Activated CD4-positive, alpha-beta T cell treated with anti-CD3 and anti-CD28 coated beads, Interleukin-2, amount 50 U/mL, for 48 hours (primary cell): ENCODE measurements around the gene MTG1.
"Not testable (repeated sequence)": the region's sequence is repeated elsewhere in the genome, so short reads cannot be mapped to it uniquely, and the experiment has no call there.

Experiments
- DNase-seq, 2 experiments: peaks; one replicate each; pipeline ENCODE4 v3.0.0-alpha.2; 2020

MTG1 gene

DNA sequence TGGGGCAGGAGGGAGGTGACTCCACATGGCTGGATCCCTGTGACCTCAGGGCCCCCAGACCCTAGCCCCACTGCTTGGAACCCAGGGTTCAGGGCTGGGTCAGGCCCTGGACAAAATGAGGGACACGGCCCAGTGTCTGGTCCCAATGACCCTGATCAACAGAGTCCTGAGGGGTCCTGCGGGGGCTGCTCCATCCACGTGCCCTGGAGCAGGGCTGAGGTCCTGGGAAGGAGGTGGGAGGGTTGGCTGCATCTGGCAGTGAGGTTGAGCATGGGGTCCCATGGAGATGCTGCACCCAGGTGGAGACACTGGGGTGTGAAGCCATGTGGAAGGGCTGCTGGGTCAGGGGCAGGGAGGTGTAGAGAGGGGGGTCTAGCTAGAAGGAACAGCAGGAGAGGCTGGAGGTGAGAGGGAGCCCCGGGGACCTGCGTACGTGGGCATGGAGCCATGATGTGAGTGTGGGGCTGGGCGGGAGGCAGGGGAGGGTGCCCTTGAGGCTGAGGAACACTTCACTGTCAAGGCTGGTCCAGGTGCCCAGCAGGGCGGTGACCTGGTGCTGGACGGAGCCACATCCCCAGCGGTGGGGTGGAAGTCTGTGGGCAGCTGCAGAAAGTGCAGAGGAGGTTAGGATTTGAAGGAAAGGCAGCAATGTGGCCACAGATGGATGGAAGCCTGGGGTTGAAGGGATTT lies 60.4 kb downstream of the MTG1 start:
- DNase-seq = no peak

GRCh38 chr10:133455196-133455595 lies 61.2 kb downstream of the MTG1 start:
- no peak for DNase-seq

DNA sequence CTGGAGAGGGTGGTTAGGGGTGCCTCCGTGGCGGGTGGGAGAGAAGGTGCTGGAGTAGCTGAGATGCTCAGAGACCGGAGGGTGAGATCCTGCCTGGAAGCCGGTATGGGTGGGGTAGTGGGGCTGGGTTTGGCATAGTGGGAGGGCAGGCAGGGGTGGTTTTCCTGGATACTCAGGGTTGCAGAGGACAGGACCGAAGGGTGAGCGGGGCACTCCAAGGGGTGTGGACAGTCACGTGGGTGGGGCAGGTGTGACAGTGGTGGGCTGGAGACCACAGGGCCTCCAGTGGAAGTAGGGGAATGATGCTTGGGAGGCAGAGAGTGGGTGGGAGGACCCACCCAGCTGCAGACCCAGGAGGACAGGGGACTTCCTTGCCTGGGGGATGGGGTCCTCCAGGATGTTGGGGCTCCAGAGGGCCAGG lies 61.7 kb downstream of the MTG1 start:
- DNase-seq = no peak

GRCh38 chr10:133456041-133456951 lies 62.3 kb downstream of the MTG1 start:
- DNase-seq = no peak

DNA sequence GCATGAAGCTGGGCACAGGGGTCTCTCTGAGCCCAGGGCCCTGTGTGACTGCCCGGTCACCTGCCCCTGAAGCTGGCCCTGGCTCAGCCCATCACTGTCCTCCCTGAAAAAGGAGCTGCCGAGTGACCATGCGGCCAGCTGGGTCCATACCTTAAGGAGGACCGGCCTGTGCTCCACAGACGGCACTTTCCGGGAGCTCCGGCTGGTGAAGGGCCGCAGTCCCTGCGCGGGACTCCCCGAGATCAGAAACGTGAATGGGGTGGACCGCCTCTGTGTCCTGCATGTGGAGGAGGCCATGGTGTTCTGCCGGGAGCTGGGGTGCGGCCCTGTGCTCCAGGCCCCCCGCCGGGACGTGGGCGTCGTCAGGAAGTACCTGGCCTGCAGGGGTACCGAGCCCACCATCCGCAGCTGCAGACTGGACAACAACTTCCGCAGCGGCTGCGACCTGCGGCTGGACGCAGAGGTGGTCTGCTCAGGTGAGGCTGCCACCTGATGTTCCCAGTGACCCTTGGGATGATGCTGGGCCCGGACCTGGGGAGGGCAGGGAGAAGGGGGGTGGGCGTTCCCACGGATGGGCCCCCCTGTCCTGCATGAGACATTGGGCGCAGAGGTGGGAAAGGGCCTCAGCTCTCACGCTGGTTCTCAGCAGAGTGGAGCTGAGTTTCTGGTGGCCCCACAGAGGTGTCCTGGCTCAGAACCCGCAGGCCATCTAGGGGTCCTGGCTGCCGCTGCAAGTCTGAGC lies 63.3 kb downstream of the MTG1 start:
- DNase-seq = no peak

DNA sequence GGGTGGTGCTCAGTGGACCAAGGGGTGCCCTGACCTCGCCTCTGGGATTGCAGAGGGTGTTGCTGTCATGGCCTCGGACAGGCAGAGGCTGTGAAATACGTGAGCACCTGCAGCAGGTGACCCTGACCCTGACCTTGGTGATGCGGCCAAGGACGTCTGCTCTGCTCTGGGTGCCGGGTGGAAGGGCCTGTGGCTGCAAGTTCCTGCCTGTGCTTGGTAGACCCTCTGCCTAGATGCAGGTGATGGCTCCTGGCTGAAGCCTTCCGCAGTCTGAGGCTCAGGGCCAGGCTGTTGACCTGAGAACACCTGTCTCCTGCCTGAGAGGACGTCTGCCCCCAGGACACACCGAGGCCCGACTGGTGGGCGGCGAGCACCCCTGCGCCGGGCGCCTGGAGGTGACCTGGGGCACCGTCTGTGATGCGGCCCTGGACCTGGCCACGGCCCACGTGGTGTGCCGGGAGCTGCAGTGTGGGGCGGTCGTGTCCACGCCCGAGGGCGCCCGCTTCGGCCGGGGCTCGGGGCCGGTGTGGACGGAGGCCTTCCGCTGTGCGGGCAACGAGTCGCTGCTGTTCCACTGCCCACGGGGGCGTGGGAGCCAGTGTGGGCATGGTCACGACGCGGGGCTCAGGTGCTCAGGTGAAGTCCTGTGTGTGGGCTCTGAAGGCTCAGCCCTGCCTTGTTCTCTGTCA lies 64.2 kb downstream of the MTG1 start:
- no peak for DNase-seq

- DNase-seq = no peak
These were observed 64.9 kb downstream of the MTG1 start for GRCh38 chr10:133458710-133459453.

GRCh38 chr10:133459454-133460207 lies 65.7 kb downstream of the MTG1 start:
- no peak for DNase-seq

DNA sequence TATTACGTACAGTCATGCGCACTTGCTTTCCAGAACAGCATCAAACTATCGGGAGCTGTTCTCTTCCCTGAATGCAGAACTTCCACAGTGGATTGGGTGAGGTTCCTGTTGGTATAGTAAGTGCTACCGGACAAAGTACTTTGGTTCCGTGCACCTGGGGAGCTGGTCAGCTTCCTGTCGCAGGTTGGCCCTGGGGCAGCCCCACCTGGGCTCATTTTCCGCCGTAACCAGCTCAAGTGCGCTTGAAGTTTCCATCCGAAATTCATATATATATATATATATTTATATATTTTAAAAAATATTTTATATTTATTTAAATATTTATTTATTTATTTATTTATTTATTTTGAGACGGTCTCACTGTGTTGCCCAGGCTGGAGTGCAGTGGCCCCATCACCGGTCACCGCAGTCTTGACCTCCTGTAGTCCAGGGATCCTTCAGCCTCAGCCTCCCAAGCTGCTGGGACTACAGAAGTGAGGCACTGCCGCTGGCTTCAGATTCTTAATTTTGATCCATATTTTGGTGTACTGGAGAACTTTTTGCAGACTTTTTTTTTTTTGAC lies 66.3 kb downstream of the MTG1 start:
- DNase-seq = no peak

- DNase-seq = no peak
These were observed 67.1 kb downstream of the MTG1 start for GRCh38 chr10:133461027-133461426.

DNA sequence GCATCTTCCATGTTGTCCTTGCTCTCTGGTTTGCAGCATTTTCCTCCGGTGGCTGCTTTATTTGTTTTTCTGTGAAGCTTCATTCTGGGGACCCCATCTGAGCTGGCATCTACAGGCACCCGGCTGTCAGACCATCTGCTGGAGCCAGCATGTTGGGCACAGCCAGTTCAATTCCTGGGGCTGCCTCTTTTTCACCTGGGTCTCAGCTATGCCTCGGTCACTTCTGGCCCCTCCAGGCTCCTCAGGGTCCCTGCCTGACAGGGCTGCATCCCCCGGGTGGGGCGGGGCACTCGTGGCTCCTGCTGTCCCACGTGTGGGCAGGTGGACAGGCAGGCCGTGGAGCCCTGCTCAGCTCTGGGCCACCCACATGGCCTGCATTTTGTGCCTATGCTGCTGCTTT lies 67.9 kb downstream of the MTG1 start:
- no peak for DNase-seq

DNA sequence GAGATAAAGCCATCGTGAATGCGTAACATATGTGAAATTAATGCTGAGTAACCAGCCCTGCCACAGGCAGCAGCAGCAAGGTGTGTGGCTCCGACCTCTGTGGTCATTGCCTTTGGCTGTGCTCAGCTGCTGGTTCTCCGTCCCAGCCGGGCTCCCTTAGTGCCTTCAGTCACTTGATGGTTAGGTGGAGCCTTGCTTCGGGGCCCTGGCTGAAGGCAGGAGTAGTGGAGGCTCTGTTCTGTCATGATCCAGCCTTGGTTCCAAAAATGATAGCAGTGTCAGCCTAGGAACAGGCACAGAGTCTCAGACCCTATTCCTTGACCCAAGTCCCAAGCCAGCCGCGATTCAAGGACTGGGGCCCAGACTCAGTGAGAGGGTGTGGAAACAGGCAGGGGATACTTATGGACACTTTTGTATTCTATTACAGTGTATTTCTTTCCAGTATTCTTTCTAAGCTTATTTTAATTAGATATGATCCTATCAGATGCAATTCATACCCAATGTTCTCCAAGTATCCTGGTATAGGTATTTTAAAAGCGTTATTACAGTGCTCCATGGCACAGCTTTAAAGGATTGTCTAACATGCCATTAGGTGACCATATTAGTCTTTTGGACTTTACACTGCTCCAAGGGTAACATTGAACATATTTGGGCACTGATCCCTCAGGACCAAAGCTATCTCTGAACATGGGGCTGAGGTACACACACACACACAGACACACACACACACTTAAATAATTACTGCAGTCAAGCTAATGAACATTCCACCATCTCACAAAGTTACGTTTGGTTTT lies 68.8 kb downstream of the MTG1 start:
- no peak for DNase-seq

GRCh38 chr10:133464582-133465031 lies 70.7 kb downstream of the MTG1 start:
- no peak for DNase-seq

- no peak for DNase-seq
These were observed 71.4 kb downstream of the MTG1 start for GRCh38 chr10:133465191-133465949.

GRCh38 chr10:133465950-133466474 lies 72.1 kb downstream of the MTG1 start:
- no peak for DNase-seq

- no peak for DNase-seq
These were observed 72.8 kb downstream of the MTG1 start for GRCh38 chr10:133466683-133467275.

DNA sequence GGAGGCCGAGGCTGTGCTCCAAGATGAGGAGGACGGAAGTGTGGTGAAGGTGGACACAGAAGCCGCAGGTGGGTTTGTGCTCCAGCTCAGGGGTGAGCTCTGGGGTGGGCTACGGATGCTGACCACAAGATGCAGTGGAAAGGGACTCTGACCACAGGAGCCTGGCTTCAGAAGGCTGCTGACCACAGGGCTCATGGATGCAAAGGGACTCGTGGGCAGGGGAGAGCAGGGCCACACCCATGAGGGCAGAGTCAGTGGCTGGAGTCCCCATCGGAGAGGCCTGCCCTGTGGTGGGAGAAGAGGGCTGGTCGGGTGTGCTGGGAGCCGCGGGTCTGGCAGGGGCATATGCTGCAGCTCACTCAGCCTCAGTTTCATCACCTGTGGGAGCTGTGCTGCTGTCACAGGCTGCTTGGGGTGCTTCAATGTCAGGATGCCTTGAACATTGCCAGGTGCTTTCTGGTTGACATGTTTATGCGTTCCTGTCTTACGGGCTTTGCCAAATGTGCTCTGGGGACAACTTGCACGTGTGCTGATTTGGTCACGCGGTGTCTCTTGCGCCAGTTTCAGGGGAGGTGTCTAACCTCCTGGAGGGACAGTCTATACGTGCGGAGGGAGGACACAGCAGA lies 73.4 kb downstream of the MTG1 start:
- no peak for DNase-seq

- not testable (repeated sequence) for DNase-seq
These were observed 75.2 kb downstream of the MTG1 start for GRCh38 chr10:133469205-133469604.
